Measurements from ENCODE around the gene KLRK1.

KLRK1 gene

GRCh38 chr12:10365696-10366405 lies 24.0 kb downstream of the KLRK1 start:
- no peak overlapping the region for H3K23ac ChIP-seq (ENCODE audit: low read length in 2 of 2)
- H4K91ac ChIP-seq (ENCODE audit: low read length) = no peak overlapping the region
- no peak overlapping the region for H4K8ac ChIP-seq (ENCODE audit: low read length)
- WGBS = 50% methylated on average over 6 of the region's 6 CpGs
- no peak overlapping the region for H3K14ac ChIP-seq (ENCODE audit: low read length in 2 of 2)
- H3K9me3 ChIP-seq (ENCODE audit: control insufficient read depth, low read length) = peaks cover 8% of the 10 kb centered on the region
- no peak overlapping the region for H2BK12ac ChIP-seq (ENCODE audit: low read length in 2 of 2)
- H2AK5ac ChIP-seq (ENCODE audit: low read length, severe bottlenecking) = no peak overlapping the region
- H2BK120ac ChIP-seq (ENCODE audit: low read depth, low read length) = no peak overlapping the region
- H3K18ac ChIP-seq (ENCODE audit: low read depth in 1 of 2, low read length in 2 of 2) = peak overlapping the region in 1 of 2 experiments; percentile 80
- no peaks in the 10 kb centered on the region for H3K27me3 ChIP-seq (ENCODE audit: control insufficient read depth in 1 of 2, insufficient read depth in 1 of 2, low read length in 2 of 2)
- no peak overlapping the region for H3K4ac ChIP-seq (ENCODE audit: low read depth in 1 of 2, low read length in 2 of 2)
- H2BK15ac ChIP-seq (ENCODE audit: low read depth, poor library complexity, severe bottlenecking) = no peak overlapping the region
- DNase-seq = peak; percentile 46
- no peak overlapping the region for H2BK5ac ChIP-seq (ENCODE audit: low read depth, low read length, poor library complexity, severe bottlenecking)
- H3K79me1 ChIP-seq (replicated peaks; ENCODE audit: low read length, poor library complexity, severe bottlenecking) = peaks cover 14% of the 10 kb centered on the region
- H3K4me3 ChIP-seq (ENCODE audit: insufficient read depth in 1 of 2, low read depth in 1 of 2, low read length in 2 of 2) = peak overlapping the region in 1 of 2 experiments; percentile 84
- peaks cover 0 to 4% of the 10 kb centered on the region in 2 experiments for H3K36me3 ChIP-seq (ENCODE audit: control insufficient read depth in 1 of 2, insufficient read depth in 2 of 2, low read depth in 1 of 2, low read length in 2 of 2)
- H3K4me2 ChIP-seq (ENCODE audit: low read length, poor library complexity, severe bottlenecking) = peak overlapping the region; percentile 79
- peak overlapping the region; percentile 95 for H3K9ac ChIP-seq (ENCODE audit: low read length)
- no peak overlapping the region for H2AFZ ChIP-seq (ENCODE audit: low read depth, low read length)
- H3K4me1 ChIP-seq (ENCODE audit: control insufficient read depth, insufficient read depth, low read depth, low read length) = peaks cover 9% of the 10 kb centered on the region
- H3K27ac ChIP-seq (ENCODE audit: low read length, poor library complexity, severe bottlenecking) = peak overlapping the region; percentile 97

DNA sequence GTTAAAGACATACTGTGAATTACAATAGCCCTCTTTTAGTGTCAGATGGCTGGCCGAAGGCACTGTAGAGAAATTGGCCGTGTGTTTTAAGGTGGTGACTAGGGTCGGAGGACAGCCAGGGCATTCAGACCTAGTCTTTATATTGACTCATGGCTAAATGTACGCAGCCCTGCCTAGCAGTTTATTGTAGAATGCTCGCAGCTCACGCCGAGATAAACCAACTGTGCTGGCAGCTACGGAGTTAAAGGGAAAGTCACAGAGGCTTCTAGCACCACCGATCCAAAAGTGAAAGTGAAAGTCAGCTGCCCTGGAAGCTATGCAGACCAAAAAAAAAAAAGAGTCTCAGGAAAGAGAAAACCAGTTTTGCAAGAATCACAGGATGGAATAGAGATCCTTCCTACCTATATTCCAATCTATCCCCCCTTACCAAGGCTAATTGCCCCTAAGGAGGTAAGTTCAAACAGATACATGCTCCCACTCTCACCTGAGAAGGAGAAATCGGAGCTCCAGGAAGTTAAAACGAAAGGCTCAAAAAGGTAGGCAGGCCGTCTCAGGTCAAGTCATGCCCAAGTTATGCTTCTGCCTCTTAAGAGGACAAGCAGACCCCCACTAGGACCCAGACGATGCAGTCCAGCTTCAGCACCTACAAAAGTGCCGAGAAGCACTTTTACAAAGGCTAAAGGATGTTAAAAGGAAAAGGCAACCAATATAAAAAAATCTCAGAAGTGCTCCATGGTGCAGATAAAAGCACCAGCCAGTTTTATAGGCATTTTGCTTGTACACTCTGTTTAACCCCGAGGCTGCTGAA lies 24.8 kb downstream of the KLRK1 start:
- Histone ChIP-seq H3K18ac (ENCODE audit: low read depth in 1 of 2, low read length in 2 of 2) (peak overlapping the region; percentile 91 to 95), H3K14ac (ENCODE audit: low read length in 2 of 2) (no peak overlapping the region), H3K4me2 (ENCODE audit: low read length, poor library complexity, severe bottlenecking) (peak overlapping the region; percentile 79), H3K4me1 (ENCODE audit: control insufficient read depth, insufficient read depth, low read depth, low read length) (peaks cover 9% of the 10 kb centered on the region), H4K8ac (ENCODE audit: low read length) (peak overlapping the region; percentile 72), H3K27ac (ENCODE audit: low read length, poor library complexity, severe bottlenecking) (peak overlapping the region; percentile 97), H3K27me3 (ENCODE audit: control insufficient read depth in 1 of 2, insufficient read depth in 1 of 2, low read length in 2 of 2) (no peaks in the 10 kb centered on the region), H2BK120ac (ENCODE audit: low read depth, low read length) (peak overlapping the region; percentile 98), H2AK5ac (ENCODE audit: low read length, severe bottlenecking) (no peak overlapping the region), H3K9ac (ENCODE audit: low read length) (peak overlapping the region; percentile 95), H2AFZ (ENCODE audit: low read depth, low read length) (peak overlapping the region; percentile 65), H3K4ac (ENCODE audit: low read depth in 1 of 2, low read length in 2 of 2) (peak overlapping the region; percentile 81 to 93), H3K79me1 (replicated peaks; ENCODE audit: low read length, poor library complexity, severe bottlenecking) (peaks cover 10% of the 10 kb centered on the region), H3K23ac (ENCODE audit: low read length in 2 of 2) (no peak overlapping the region), H4K91ac (ENCODE audit: low read length) (peak overlapping the region; percentile 91), H3K4me3 (ENCODE audit: insufficient read depth in 1 of 2, low read depth in 1 of 2, low read length in 2 of 2) (peak overlapping the region; percentile 48 to 84), H2BK5ac (ENCODE audit: low read depth, low read length, poor library complexity, severe bottlenecking) (peak overlapping the region; percentile 83), H2BK15ac (ENCODE audit: low read depth, poor library complexity, severe bottlenecking) (no peak overlapping the region), H3K36me3 (ENCODE audit: control insufficient read depth in 1 of 2, insufficient read depth in 2 of 2, low read depth in 1 of 2, low read length in 2 of 2) (peaks cover 0 to 4% of the 10 kb centered on the region in 2 experiments), H2BK12ac (ENCODE audit: low read length in 2 of 2) (no peak overlapping the region), H3K9me3 (ENCODE audit: control insufficient read depth, low read length) (peaks cover 8% of the 10 kb centered on the region)
- WGBS = 4% methylated on average over 15 of the region's 15 CpGs
- DNase-seq = peak; percentile 94

DNA sequence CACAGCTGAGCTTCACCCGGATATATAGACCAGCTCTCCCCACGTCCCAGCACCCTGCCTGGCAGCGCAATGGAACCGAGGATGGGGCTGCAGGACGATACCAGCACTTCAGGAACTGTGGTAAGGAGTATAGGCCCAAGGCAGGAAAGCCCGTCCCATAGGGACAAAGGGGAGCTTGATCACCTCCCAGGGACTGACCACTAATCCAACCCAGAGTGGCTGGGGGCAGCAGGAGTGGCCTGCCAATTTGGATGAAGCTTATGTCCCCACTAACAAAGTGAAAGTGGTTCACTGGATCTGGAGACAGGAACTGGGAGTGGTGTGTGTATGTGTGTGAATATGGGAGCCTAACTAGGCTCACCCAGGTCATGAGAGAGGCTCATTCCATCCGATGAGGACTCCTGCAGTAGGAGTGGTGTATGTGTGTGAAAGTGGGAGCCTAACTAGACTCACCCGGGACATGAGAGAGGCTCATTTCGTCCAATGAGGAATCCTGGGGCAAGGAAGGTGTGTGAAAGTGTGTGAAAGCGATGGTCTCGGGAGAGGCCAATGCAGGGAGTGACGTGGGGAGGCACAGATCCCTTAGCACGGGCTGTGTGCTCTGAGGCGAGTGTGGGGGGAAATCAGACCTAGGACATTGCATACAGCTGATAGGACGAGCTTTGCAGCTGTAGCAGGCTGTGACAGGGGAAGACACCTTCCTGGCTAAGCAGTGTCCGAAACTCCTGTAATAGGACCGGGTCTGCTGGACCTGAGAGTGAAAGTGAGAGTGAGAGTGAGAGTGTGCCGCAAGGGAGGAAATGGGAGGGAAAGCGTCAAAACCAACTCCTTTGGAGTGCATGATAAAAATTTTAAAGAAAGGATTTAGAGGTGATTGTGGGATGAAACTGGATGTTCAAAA lies 25.7 kb downstream of the KLRK1 start:
- Histone ChIP-seq H3K4me1 (ENCODE audit: control insufficient read depth, insufficient read depth, low read depth, low read length) (peaks cover 9% of the 10 kb centered on the region), H2BK12ac (ENCODE audit: low read length in 2 of 2) (peak overlapping the region; percentile 20 to 80), H3K27me3 (ENCODE audit: control insufficient read depth in 1 of 2, insufficient read depth in 1 of 2, low read length in 2 of 2) (no peaks in the 10 kb centered on the region), H3K9me3 (ENCODE audit: control insufficient read depth, low read length) (peaks cover 8% of the 10 kb centered on the region), H3K23ac (ENCODE audit: low read length in 2 of 2) (no peak overlapping the region), H4K91ac (ENCODE audit: low read length) (peak overlapping the region; percentile 77), H3K4me3 (ENCODE audit: insufficient read depth in 1 of 2, low read depth in 1 of 2, low read length in 2 of 2) (peak overlapping the region; percentile 48 to 84), H3K79me1 (replicated peaks; ENCODE audit: low read length, poor library complexity, severe bottlenecking) (peaks cover 10% of the 10 kb centered on the region), H3K36me3 (ENCODE audit: control insufficient read depth in 1 of 2, insufficient read depth in 2 of 2, low read depth in 1 of 2, low read length in 2 of 2) (peaks cover 0 to 4% of the 10 kb centered on the region in 2 experiments), H2AK5ac (ENCODE audit: low read length, severe bottlenecking) (peak overlapping the region; percentile 93), H2BK5ac (ENCODE audit: low read depth, low read length, poor library complexity, severe bottlenecking) (peak overlapping the region; percentile 90), H4K8ac (ENCODE audit: low read length) (peak overlapping the region; percentile 94), H3K4me2 (ENCODE audit: low read length, poor library complexity, severe bottlenecking) (peak overlapping the region; percentile 79), H3K27ac (ENCODE audit: low read length, poor library complexity, severe bottlenecking) (peak overlapping the region; percentile 97), H2AFZ (ENCODE audit: low read depth, low read length) (peak overlapping the region; percentile 65), H3K4ac (ENCODE audit: low read depth in 1 of 2, low read length in 2 of 2) (peak overlapping the region; percentile 89 to 99), H2BK120ac (ENCODE audit: low read depth, low read length) (peak overlapping the region; percentile 98), H3K14ac (ENCODE audit: low read length in 2 of 2) (peak overlapping the region in 1 of 2 experiments; percentile 93), H3K9ac (ENCODE audit: low read length) (peak overlapping the region; percentile 95), H3K18ac (ENCODE audit: low read depth in 1 of 2, low read length in 2 of 2) (peak overlapping the region; percentile 91 to 95), H2BK15ac (ENCODE audit: low read depth, poor library complexity, severe bottlenecking) (peak overlapping the region; percentile 80)
- DNase-seq = peak; percentile 73
- 22% methylated on average over 19 of the region's 19 CpGs for WGBS

Data from mesenchymal stem cell (in vitro differentiated cells and primary cell).